ENCODE data around the gene PRICKLE2.

Gene PRICKLE2

DNA sequence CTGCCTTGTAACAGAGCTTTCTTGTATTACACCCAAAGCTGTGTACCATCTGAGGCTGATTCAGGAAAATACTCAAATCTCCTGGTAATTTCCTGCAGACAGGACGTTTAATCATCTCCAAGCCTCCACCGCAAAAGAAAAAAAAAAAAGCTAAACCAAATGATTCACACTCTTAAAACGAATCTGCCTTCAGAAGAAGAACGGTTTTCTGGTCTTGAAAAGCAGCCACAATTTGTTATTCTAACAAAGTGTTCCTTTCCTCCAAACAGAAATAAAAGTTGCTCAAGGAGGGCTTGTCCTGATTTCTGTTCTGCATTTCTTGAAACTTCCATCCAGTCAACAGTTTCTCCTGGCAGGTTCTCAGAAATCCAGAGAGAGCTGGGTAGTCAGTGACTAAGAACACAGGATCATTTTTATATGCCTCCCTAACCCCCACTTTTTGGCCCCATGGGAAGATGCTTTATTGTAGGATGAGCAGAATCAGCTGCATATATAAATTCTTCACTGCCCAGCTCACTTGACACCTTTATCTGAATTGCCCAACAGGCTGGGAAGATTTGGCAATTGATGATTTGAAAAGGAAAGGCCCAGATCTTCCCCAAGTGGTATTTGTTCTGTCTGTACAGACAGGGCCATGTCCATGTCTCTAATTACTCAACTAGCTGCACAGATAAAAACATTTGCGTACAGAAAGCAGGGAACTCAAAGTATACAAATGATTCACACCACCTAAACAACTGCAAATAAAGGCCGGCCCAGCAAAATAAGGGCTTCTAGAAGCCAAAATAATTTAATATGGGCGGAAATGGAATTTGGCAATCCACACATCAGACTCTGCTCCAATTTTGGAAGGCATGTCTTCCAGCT lies 41.0 kb upstream of the PRICKLE2 start:
- H3K27me3 ChIP-seq (ENCODE audit: insufficient read depth, low read length), result no peaks in the 10 kb centered on the region
- no peak overlapping the region for H3K4me3 ChIP-seq (ENCODE audit: low read depth, low read length, poor library complexity, severe bottlenecking)
- H2AFZ ChIP-seq (ENCODE audit: low read length), result no peak overlapping the region
- no peak overlapping the region for H3K9ac ChIP-seq (ENCODE audit: low read length)
- no peaks in the 10 kb centered on the region for H3F3A ChIP-seq (ENCODE audit: insufficient read depth, low read length)
- H4K20me1 ChIP-seq (ENCODE audit: insufficient read depth, low read length), result no peaks in the 10 kb centered on the region
- no peaks in the 10 kb centered on the region for H3K79me2 ChIP-seq (ENCODE audit: insufficient read depth, low read length)
- no peaks in the 10 kb centered on the region for H3K9me3 ChIP-seq (ENCODE audit: low read length)
- H3K27ac ChIP-seq (ENCODE audit: low read depth, low read length, poor library complexity, severe bottlenecking), result no peak overlapping the region
- TF ChIP-seq, protein P1, sequence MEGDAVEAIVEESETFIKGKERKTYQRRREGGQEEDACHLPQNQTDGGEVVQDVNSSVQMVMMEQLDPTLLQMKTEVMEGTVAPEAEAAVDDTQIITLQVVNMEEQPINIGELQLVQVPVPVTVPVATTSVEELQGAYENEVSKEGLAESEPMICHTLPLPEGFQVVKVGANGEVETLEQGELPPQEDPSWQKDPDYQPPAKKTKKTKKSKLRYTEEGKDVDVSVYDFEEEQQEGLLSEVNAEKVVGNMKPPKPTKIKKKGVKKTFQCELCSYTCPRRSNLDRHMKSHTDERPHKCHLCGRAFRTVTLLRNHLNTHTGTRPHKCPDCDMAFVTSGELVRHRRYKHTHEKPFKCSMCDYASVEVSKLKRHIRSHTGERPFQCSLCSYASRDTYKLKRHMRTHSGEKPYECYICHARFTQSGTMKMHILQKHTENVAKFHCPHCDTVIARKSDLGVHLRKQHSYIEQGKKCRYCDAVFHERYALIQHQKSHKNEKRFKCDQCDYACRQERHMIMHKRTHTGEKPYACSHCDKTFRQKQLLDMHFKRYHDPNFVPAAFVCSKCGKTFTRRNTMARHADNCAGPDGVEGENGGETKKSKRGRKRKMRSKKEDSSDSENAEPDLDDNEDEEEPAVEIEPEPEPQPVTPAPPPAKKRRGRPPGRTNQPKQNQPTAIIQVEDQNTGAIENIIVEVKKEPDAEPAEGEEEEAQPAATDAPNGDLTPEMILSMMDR (IDR thresholded peaks at IDR 0.05; ENCODE audit: low read length), result no peak
- no peak for TF ChIP-seq EZH2 (IDR thresholded peaks at IDR 0.05; ENCODE audit: borderline replicate concordance, low read length)
- no peaks in the 10 kb centered on the region for H3K4me1 ChIP-seq (ENCODE audit: insufficient read depth, low read length, severe bottlenecking)
- H3K4me2 ChIP-seq (ENCODE audit: low read length), result no peak overlapping the region
- no peaks in the 10 kb centered on the region for H3K36me3 ChIP-seq (ENCODE audit: insufficient read depth, low read length)
- no peaks in the 10 kb centered on the region for H3K9me2 ChIP-seq (ENCODE audit: low read depth, low read length)

DNA sequence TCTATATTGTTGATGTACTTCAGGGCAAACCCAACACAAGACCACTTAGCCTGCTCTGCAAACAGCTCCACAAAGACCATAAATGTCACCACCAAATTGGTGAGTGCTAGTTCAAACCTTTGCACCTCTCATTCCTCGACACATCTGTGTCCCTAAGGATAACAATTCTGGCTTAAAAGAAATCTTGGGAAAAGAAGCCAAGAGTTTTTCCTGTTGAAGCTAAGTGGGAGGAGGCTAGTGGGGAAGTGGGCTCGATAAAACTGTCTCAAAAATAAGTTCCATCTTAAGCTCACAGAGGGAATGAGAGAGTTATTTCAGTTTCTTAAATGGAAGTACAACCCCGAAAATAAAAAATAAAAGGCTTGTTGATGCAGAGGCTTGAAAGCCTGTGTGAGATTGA lies 40.4 kb upstream of the PRICKLE2 start:
- Histone ChIP-seq H3K79me2 (ENCODE audit: insufficient read depth, low read length) (no peaks in the 10 kb centered on the region), H3K4me2 (ENCODE audit: low read length) (no peak overlapping the region), H3K9ac (ENCODE audit: low read length) (no peak overlapping the region)

DNA sequence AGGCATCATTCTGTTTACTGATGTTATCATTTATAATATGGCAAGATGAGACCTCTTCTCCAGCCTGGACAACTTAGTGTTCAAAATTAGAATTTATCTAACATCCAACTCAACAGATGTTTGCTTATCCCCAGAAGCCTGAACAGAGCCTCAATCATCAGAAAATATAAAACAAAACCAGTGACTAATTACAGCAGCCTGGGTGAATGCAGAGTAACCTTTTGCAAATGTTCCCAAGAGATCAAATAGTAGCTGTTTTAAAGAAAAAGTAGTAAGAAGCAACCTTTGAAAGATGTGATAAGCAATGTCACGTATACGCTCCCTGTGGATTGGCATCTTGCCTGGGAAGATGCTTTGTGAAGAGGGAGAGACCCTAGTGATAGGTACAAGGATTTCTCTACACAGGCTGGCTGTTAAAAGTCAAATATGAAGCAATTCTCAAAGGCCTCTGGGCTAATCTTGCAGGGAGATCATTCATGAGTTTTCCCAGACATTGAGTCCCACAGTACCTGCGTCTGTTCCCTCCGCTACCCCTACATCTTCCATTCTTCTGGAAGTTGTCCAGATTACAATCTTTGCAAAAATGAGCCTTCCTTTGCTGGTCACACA lies 39.3 kb upstream of the PRICKLE2 start:
- TF ChIP-seq, protein P1 (IDR thresholded peaks at IDR 0.05; ENCODE audit: low read length), result no peak
- no peak for TF ChIP-seq EZH2 (IDR thresholded peaks at IDR 0.05; ENCODE audit: borderline replicate concordance, low read length)
- Histone ChIP-seq H3K27ac (ENCODE audit: low read depth, low read length, poor library complexity, severe bottlenecking) (no peak overlapping the region), H3K27me3 (ENCODE audit: insufficient read depth, low read length) (no peaks in the 10 kb centered on the region), H3K4me1 (ENCODE audit: insufficient read depth, low read length, severe bottlenecking) (no peaks in the 10 kb centered on the region), H2AFZ (ENCODE audit: low read length) (no peak overlapping the region), H3K36me3 (ENCODE audit: insufficient read depth, low read length) (no peaks in the 10 kb centered on the region), H3K9ac (ENCODE audit: low read length) (no peak overlapping the region), H3K79me2 (ENCODE audit: insufficient read depth, low read length) (no peaks in the 10 kb centered on the region), H3K4me3 (ENCODE audit: low read depth, low read length, poor library complexity, severe bottlenecking) (no peak overlapping the region), H4K20me1 (ENCODE audit: insufficient read depth, low read length) (no peaks in the 10 kb centered on the region), H3K9me3 (ENCODE audit: low read length) (no peaks in the 10 kb centered on the region), H3F3A (ENCODE audit: insufficient read depth, low read length) (no peaks in the 10 kb centered on the region), H3K9me2 (ENCODE audit: low read depth, low read length) (no peaks in the 10 kb centered on the region), H3K4me2 (ENCODE audit: low read length) (no peak overlapping the region)

More for the DNA sequence above, 40.4 kb upstream of the PRICKLE2 start:
- Histone ChIP-seq H3K9me2 (ENCODE audit: low read depth, low read length) (no peaks in the 10 kb centered on the region), H3K9me3 (ENCODE audit: low read length) (no peaks in the 10 kb centered on the region), H4K20me1 (ENCODE audit: insufficient read depth, low read length) (no peaks in the 10 kb centered on the region), H3K27me3 (ENCODE audit: insufficient read depth, low read length) (no peaks in the 10 kb centered on the region), H3K4me1 (ENCODE audit: insufficient read depth, low read length, severe bottlenecking) (no peaks in the 10 kb centered on the region), H2AFZ (ENCODE audit: low read length) (no peak overlapping the region), H3K4me3 (ENCODE audit: low read depth, low read length, poor library complexity, severe bottlenecking) (no peak overlapping the region), H3F3A (ENCODE audit: insufficient read depth, low read length) (no peaks in the 10 kb centered on the region), H3K27ac (ENCODE audit: low read depth, low read length, poor library complexity, severe bottlenecking) (no peak overlapping the region), H3K36me3 (ENCODE audit: insufficient read depth, low read length) (no peaks in the 10 kb centered on the region)
- TF ChIP-seq, protein P1 (IDR thresholded peaks at IDR 0.05; ENCODE audit: low read length), result no peak
- TF ChIP-seq EZH2 (IDR thresholded peaks at IDR 0.05; ENCODE audit: borderline replicate concordance, low read length), result no peak
